Endothelial cell of umbilical vein (primary cell): ENCODE data around the gene DMWD. TPM values are rescaled to one million over a fixed set of nuclear protein-coding genes. Genes with fewer than 3 reads are reported as not detected.

ENCODE experiments used
- BruUV-seq: library from RNA; stranded (reverse); fragments of 400-500 nt; replicated peaks from 2 replicates; lab custom pipeline; 2021; lab: Mats Ljungman, UMichigan
- CTCF ChIA-PET: fragments of 300-600, 350-600 bp; sonication (Branson Sonifier 250); formaldehyde crosslinking; loops from one replicate; lab custom pipeline; 2021; ENCODE audit warnings: antibody characterized with exemption, inconsistent platforms; lab: Charles Lee
- POLR2A ChIA-PET: fragments of 300-600, 350-600 bp; sonication (Branson Sonifier 250); formaldehyde crosslinking; loops from one replicate; lab custom pipeline; 2021; ENCODE audit warnings: antibody characterized with exemption, inconsistent platforms; lab: Charles Lee
- DNase-seq: peaks from one replicate; pipeline ENCODE4 v3.0.0-alpha.2; 2011; ENCODE audit warnings: low read depth, low spot score
- FAIRE-seq: peaks from 2 replicates; lab custom pipeline; 2011; peaks lifted over from hg19 to GRCh38; lab: Jason Lieb, UNC
- H2AFZ ChIP-seq: 2 replicates; pipeline ENCODE4 v1.6.0; 2012; ENCODE audit warnings: low read depth, low read length, control low read depth, inconsistent platforms
- H3K27ac ChIP-seq: 2 replicates; pipeline ENCODE4 v1.5.1; 2011; ENCODE audit warnings: low read depth, mild to moderate bottlenecking, control low read depth, low read length, moderate library complexity; ENCODE audit not compliant: insufficient read depth
- H3K27me3 ChIP-seq, 2 experiments: 2 replicates each; pipeline versions ENCODE4 v1.6.0 to v1.6.1; 2011; ENCODE audit warnings: low read length in 2 of 2, mixed read lengths in 1 of 2; ENCODE audit not compliant: control insufficient read depth in 2 of 2, insufficient read depth in 2 of 2
- H3K36me3 ChIP-seq, 2 experiments: 2 replicates in 1 of 2; 3 replicates in 1 of 2; pipeline ENCODE4 v1.5.1; 2011; ENCODE audit warnings: low read length in 2 of 2, mild to moderate bottlenecking in 1 of 2, moderate library complexity in 1 of 2; ENCODE audit not compliant: control insufficient read depth in 2 of 2, insufficient read depth in 2 of 2; ENCODE audit errors: extremely low read depth in 1 of 2
- H3K4me1 ChIP-seq: 3 replicates; pipeline ENCODE4 v1.5.1; 2011; ENCODE audit warnings: mild to moderate bottlenecking, low read length; ENCODE audit not compliant: control insufficient read depth, insufficient read depth; ENCODE audit errors: extremely low read depth
- H3K4me2 ChIP-seq: 2 replicates; pipeline ENCODE4 v1.6.1; 2011; ENCODE audit warnings: low read length, control low read depth, mixed read lengths; ENCODE audit not compliant: insufficient read depth
- H3K4me3 ChIP-seq, 3 experiments: fragments of 200-600 bp in 1 of 3; sonication (generic), shearing (Covaris generic) in 1 of 3; replicated peaks in 1 of 3; 2 replicates each; pipeline ENCODE4 v1.5.1; 2011 to 2016; ENCODE audit warnings: control low read depth in 3 of 3, low read length in 3 of 3, mild to moderate bottlenecking in 2 of 3, inconsistent platforms in 1 of 3, low read depth in 1 of 3, moderate library complexity in 1 of 3; ENCODE audit not compliant: insufficient read depth in 1 of 3
- H3K79me2 ChIP-seq: 2 replicates; pipeline ENCODE4 v1.6.0; 2012; ENCODE audit warnings: low read length, inconsistent platforms; ENCODE audit not compliant: control insufficient read depth, insufficient read depth
- H3K9ac ChIP-seq: replicated peaks from 2 replicates; pipeline ENCODE3; 2011; ENCODE audit warnings: low read length, control low read depth; ENCODE audit not compliant: insufficient read depth; ENCODE audit errors: extremely low read depth
- H3K9me1 ChIP-seq: replicated peaks from 3 replicates; pipeline ENCODE4 v1.6.0; 2011; ENCODE audit warnings: mild to moderate bottlenecking, low read length; ENCODE audit not compliant: control insufficient read depth, insufficient read depth; ENCODE audit errors: extremely low read depth
- H3K9me3 ChIP-seq: replicated peaks from 2 replicates; pipeline ENCODE4 v1.5.1; 2012; ENCODE audit warnings: low read length, inconsistent platforms; ENCODE audit not compliant: control insufficient read depth, insufficient read depth
- H4K20me1 ChIP-seq: replicated peaks from 2 replicates; pipeline ENCODE3; 2011; ENCODE audit warnings: mild to moderate bottlenecking, low read length; ENCODE audit not compliant: control insufficient read depth, insufficient read depth; ENCODE audit errors: extremely low read depth
- EZH2 ChIP-seq: IDR thresholded peaks from 2 replicates; pipeline ENCODE4 v1.6.1; 2012; ENCODE audit warnings: borderline replicate concordance, low read depth, mild to moderate bottlenecking, moderate library complexity, low read length, inconsistent platforms; ENCODE audit not compliant: severe bottlenecking
- FOS ChIP-seq: IDR thresholded peaks from 2 replicates; pipeline ENCODE4 v1.6.1; 2011; ENCODE audit warnings: mild to moderate bottlenecking, low read length, moderate library complexity, borderline replicate concordance; ENCODE audit not compliant: insufficient read depth
- JUN ChIP-seq: IDR thresholded peaks from 2 replicates; pipeline ENCODE4 v1.6.1; 2011; ENCODE audit warnings: borderline replicate concordance, low read depth; ENCODE audit not compliant: insufficient read length, insufficient read depth
- MYC ChIP-seq: IDR thresholded peaks from one replicate; pipeline ENCODE4 v1.6.1; 2011; ENCODE audit warnings: mild to moderate bottlenecking, low read depth, low read length
- POLR2A ChIP-seq: IDR thresholded peaks from 2 replicates; pipeline ENCODE4 v1.6.1; 2012; ENCODE audit warnings: low read depth, mild to moderate bottlenecking, control low read depth, low read length
- POLR2AphosphoS5 ChIP-seq: IDR thresholded peaks from 2 replicates; pipeline ENCODE4 v1.6.1; 2012; ENCODE audit warnings: low read depth, mild to moderate bottlenecking, control low read depth, low read length, moderate library complexity; ENCODE audit not compliant: insufficient read depth
- dilution Hi-C: fragments of 300-500 bp; cut with MboI; formaldehyde crosslinking; loops from one replicate; pipeline ENCODE4 v1.15.0; 2019; ENCODE audit warnings: low sequenced_read_pairs; ENCODE audit not compliant: extremely low pct_ligation_motif_present
- intact Hi-C: fragments of 100-400 bp; cut with micrococcal nuclease; formaldehyde crosslinking; loops from one replicate; pipeline ENCODE4 v1.10.0; 2022
- polyA plus RNA-seq, 4 experiments: library from polyadenylated mRNA; depleted of rRNA in 3 of 4; stranded (reverse) in 3 of 4; unstranded in 1 of 4; fragments of >200 nt; gene quantifications; 2 replicates each; pipeline versions ENCODE4 v1.2.1 to v1.2.3, GENCODE V29; 2011 to 2012; ENCODE audit warnings: missing spikeins in 1 of 4
- total RNA-seq: library from RNA; stranded (reverse); gene quantifications from 2 replicates; pipeline ENCODE4 v1.2.3, GENCODE V29; 2021
- TF ChIP-seq, protein P1 (sequence below), 2 donors: IDR thresholded peaks; 1 replicate in 1 of 2; 2 replicates in 1 of 2; pipeline ENCODE4 v1.5.1; 2011; ENCODE audit warnings: low read length in 2 of 2, mild to moderate bottlenecking in 2 of 2, moderate library complexity in 2 of 2, control low read depth in 1 of 2, inconsistent platforms in 1 of 2, low read depth in 1 of 2; ENCODE audit not compliant: insufficient read depth in 1 of 2; ENCODE audit errors: extremely low read depth in 1 of 2

The DMWD gene
- total and polyA plus RNA-seq, 2 donors (not counting 3 experiments of a cell fraction or from before 2014, with no cell fraction given): 36.9 to 81.1 TPM

DNA sequence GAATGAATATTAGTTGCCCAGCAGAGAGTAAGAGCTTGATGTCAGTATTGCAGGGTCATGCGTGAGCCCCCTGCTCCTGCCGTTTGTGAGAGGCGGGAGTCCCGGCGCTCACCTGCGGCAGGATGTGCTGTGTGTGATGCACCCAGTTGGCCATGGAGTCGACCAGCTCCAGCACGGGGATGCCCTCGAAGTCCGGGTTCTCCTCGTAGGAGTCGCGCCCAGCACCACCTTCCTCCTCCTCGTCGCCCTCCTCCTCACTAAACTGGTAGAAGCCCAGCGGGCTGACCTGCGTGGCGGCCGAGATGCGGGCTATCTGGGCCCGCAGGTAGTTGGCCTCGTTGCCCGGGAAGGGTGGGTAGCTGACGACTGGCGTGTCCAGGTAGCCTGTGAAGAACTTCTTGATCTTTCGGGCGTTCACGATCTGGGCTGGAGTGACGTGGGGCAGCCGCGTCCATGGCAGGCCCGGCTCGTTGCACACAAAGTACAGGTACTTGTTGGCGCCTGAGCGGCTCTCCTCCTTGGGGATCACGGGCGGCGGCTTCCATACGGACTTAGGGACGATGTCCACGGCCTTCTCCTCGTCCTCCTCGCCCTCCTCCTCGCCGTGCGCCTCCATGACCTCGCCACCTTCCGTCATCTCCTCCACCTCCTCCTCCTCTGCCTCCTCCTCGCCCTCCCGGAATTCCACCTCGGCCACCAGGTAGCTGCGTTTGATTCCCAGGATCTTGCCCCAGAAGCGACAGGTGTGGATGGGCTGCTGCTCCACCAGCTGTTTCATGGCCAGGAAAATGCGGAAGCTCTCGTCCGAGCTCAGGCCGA is 11.7 kb upstream of the DMWD start:
- H3K4me1 ChIP-seq: peaks cover under 1% of the 10 kb centered on the region
- no peaks in the 10 kb centered on the region for H4K20me1 ChIP-seq
- H3K9ac ChIP-seq: no peak overlapping the region
- intact Hi-C loops: no loop called here
- H3K36me3 ChIP-seq: no peaks in the 10 kb centered on the region
- no peak overlapping the region for H3K27ac ChIP-seq
- BruUV-seq: no TSS peak
- no peaks in the 10 kb centered on the region for H3K9me1 ChIP-seq
- no peak overlapping the region for H3K4me2 ChIP-seq
- no peak overlapping the region for H2AFZ ChIP-seq
- H3K79me2 ChIP-seq: no peaks in the 10 kb centered on the region
- no peaks in the 10 kb centered on the region for H3K27me3 ChIP-seq
- DNase-seq (no peak), FAIRE-seq (no peak)
- no peak overlapping the region for H3K4me3 ChIP-seq
- dilution Hi-C loops: no loop called here
- ChIA-PET POLR2A (no interaction called here), CTCF (interaction anchor here (2.9 to 5.7 kb wide), 2 partner anchors 13 to 36 kb away, joined by 19 to 125 read pairs; partner anchors contain the start of gene SIX5)
- H3K9me3 ChIP-seq: no peaks in the 10 kb centered on the region
- no peak for TF ChIP-seq JUN
- no peak for TF ChIP-seq EZH2
- TF ChIP-seq, protein P1, sequence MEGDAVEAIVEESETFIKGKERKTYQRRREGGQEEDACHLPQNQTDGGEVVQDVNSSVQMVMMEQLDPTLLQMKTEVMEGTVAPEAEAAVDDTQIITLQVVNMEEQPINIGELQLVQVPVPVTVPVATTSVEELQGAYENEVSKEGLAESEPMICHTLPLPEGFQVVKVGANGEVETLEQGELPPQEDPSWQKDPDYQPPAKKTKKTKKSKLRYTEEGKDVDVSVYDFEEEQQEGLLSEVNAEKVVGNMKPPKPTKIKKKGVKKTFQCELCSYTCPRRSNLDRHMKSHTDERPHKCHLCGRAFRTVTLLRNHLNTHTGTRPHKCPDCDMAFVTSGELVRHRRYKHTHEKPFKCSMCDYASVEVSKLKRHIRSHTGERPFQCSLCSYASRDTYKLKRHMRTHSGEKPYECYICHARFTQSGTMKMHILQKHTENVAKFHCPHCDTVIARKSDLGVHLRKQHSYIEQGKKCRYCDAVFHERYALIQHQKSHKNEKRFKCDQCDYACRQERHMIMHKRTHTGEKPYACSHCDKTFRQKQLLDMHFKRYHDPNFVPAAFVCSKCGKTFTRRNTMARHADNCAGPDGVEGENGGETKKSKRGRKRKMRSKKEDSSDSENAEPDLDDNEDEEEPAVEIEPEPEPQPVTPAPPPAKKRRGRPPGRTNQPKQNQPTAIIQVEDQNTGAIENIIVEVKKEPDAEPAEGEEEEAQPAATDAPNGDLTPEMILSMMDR (IDR thresholded peaks at IDR 0.05; ENCODE audit: extremely low read depth in 1 of 2, insufficient read depth in 1 of 2, low read depth in 1 of 2, low read length in 2 of 2): no peak
- TF ChIP-seq FOS: no peak
- TF ChIP-seq POLR2A: no peak
- no peak for TF ChIP-seq POLR2AphosphoS5
- TF ChIP-seq MYC: no peak
